Measurements from ENCODE around the gene NRP1.

Gene NRP1

DNA sequence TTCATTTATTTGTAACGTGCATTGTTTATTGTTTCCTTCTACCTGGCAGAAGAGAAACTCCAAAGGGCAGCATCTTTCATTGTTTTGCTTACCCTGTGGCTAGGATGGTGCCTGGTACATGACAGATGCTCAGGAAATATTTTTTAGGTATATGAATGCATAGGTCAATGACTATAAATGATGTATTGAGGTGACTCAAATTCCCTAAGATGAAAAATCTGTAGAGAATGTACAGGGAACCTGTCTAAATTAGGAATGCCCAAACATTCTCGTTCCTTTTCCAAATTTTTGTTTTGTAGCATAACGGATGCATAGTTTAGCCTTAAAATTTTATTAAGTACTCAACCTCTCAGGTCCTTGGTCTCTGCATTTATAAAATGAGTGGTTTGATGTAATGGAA lies 71.6 kb downstream of the NRP1 start:
- no peak overlapping the region for H3K9ac ChIP-seq
- no peaks in the 10 kb centered on the region for H3K79me2 ChIP-seq
- TF ChIP-seq, protein P1, sequence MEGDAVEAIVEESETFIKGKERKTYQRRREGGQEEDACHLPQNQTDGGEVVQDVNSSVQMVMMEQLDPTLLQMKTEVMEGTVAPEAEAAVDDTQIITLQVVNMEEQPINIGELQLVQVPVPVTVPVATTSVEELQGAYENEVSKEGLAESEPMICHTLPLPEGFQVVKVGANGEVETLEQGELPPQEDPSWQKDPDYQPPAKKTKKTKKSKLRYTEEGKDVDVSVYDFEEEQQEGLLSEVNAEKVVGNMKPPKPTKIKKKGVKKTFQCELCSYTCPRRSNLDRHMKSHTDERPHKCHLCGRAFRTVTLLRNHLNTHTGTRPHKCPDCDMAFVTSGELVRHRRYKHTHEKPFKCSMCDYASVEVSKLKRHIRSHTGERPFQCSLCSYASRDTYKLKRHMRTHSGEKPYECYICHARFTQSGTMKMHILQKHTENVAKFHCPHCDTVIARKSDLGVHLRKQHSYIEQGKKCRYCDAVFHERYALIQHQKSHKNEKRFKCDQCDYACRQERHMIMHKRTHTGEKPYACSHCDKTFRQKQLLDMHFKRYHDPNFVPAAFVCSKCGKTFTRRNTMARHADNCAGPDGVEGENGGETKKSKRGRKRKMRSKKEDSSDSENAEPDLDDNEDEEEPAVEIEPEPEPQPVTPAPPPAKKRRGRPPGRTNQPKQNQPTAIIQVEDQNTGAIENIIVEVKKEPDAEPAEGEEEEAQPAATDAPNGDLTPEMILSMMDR (IDR thresholded peaks at IDR 0.05): no peak
- no peaks in the 10 kb centered on the region for H3K27me3 ChIP-seq (ENCODE audit: control insufficient read depth, insufficient read depth, low read length)
- no peak overlapping the region for H3K4me2 ChIP-seq (ENCODE audit: low read length)
- H3K4me3 ChIP-seq (ENCODE audit: low read depth, low read length): no peak overlapping the region
- H2AFZ ChIP-seq: no peak overlapping the region
- no peaks in the 10 kb centered on the region for H3K36me3 ChIP-seq (ENCODE audit: control insufficient read depth, insufficient read depth, low read length)
- no peak overlapping the region for H3K27ac ChIP-seq
- H3K9me3 ChIP-seq (ENCODE audit: control insufficient read depth, low read length): no peaks in the 10 kb centered on the region
- H3K4me1 ChIP-seq: peaks cover 3% of the 10 kb centered on the region

DNA sequence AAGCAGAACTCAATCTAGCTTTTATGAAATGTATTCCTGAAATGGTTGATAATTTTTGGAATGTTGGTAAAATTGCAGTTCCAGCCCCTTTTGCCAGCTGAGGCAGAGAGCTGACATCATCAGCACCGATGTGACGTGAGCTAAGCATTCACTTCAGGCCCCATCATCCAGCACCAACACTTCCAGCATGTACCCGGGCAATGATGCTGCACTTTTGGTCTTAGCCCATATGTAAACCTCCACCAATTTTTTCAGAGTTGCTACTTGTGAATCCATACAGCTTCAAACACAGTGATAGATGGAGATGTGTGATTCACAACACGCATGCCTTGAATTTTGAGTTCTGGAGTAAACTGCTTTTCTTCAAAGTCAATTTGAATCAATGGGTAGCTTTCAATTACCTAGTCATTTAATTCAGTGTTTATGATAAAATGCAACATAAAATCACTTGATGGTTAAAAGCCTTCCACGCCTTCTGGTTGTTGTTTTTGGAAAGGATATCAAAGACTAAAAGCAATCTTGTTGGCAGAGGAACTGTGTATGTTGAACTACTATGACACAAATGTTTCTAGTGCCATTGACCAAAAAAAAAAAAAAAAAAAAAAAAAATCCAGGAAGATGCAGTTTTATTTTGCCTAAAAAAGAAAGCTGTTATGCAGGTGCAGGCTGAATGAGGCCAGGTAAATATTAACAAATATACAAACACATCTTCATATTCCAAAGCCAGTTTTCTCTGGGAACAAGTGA lies 73.9 kb downstream of the NRP1 start:
- no peak overlapping the region for H3K4me3 ChIP-seq (ENCODE audit: low read depth, low read length)
- H3K27ac ChIP-seq: no peak overlapping the region
- peaks cover 3% of the 10 kb centered on the region for H3K4me1 ChIP-seq
- no peak overlapping the region for H3K4me2 ChIP-seq (ENCODE audit: low read length)
- TF ChIP-seq, protein P1 (IDR thresholded peaks at IDR 0.05): no peak
- H2AFZ ChIP-seq: no peak overlapping the region
- H3K36me3 ChIP-seq (ENCODE audit: control insufficient read depth, insufficient read depth, low read length): no peaks in the 10 kb centered on the region
- H3K9me3 ChIP-seq (ENCODE audit: control insufficient read depth, low read length): no peaks in the 10 kb centered on the region
- H3K79me2 ChIP-seq: no peaks in the 10 kb centered on the region
- no peaks in the 10 kb centered on the region for H3K27me3 ChIP-seq (ENCODE audit: control insufficient read depth, insufficient read depth, low read length)
- H3K9ac ChIP-seq: no peak overlapping the region

DNA sequence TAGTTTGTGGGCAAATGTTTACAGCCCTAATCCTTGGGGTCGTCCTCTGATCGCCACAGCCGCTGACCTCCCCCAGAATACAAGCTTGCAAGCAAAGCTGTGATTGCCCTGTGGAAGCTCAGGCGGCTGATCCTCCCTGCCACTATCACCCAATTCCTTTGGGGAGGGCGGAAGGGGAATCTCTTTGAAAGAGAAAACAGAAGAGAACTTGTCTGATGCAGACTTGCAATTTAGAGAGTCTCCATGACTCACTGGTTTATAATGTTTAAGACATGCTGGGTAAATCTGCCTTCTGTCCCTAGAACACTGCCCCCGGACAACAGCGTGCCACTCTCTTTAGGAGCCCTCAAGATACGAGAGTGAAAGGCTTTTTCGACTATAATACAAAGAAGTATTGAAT lies 75.5 kb downstream of the NRP1 start:
- H2AFZ ChIP-seq: no peak overlapping the region
- TF ChIP-seq, protein P1 (IDR thresholded peaks at IDR 0.05): no peak
- no peak overlapping the region for H3K27ac ChIP-seq
- H3K4me3 ChIP-seq (ENCODE audit: low read depth, low read length): no peak overlapping the region
- H3K9me3 ChIP-seq (ENCODE audit: control insufficient read depth, low read length): no peaks in the 10 kb centered on the region
- H3K79me2 ChIP-seq: no peaks in the 10 kb centered on the region
- peaks cover 3% of the 10 kb centered on the region for H3K4me1 ChIP-seq
- no peaks in the 10 kb centered on the region for H3K27me3 ChIP-seq (ENCODE audit: control insufficient read depth, insufficient read depth, low read length)
- no peaks in the 10 kb centered on the region for H3K36me3 ChIP-seq (ENCODE audit: control insufficient read depth, insufficient read depth, low read length)
- no peak overlapping the region for H3K9ac ChIP-seq
- H3K4me2 ChIP-seq (ENCODE audit: low read length): no peak overlapping the region

DNA sequence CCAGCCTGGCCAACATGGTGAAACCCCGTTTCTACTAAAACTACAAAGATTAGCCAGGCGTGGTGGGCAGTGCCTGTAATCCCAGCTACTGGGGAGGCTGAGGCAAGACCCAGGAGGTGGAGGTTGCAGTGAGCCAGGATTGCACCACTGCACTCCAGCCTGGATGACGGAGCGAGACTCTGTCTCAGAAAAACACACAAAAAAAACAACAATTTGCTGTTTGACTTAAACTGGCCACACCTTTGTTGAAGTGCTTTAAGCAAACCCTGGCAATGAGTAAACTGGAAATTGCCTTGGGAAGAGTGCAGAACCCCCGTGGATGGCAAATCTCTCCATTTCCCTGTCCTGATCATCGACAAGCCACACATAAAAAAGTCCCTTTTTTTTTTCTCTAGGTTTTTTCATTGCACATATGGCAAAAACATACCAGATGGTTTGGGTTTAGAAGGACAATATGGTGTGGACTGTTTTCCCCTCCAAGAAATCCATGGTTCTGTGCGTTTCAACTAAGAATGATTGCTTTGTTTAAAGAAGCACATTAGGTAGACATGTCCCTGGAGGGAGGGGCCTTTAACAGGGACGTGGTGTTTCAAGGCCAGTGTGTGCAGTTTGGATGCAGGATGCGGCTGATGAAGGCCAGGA lies 76.9 kb downstream of the NRP1 start:
- H3K36me3 ChIP-seq (ENCODE audit: control insufficient read depth, insufficient read depth, low read length): no peaks in the 10 kb centered on the region
- no peaks in the 10 kb centered on the region for H3K79me2 ChIP-seq
- H3K9me3 ChIP-seq (ENCODE audit: control insufficient read depth, low read length): no peaks in the 10 kb centered on the region
- H3K4me1 ChIP-seq: no peaks in the 10 kb centered on the region
- H2AFZ ChIP-seq: no peak overlapping the region
- no peak overlapping the region for H3K27ac ChIP-seq
- TF ChIP-seq, protein P1 (IDR thresholded peaks at IDR 0.05): no peak
- H3K4me2 ChIP-seq (ENCODE audit: low read length): no peak overlapping the region
- no peak overlapping the region for H3K9ac ChIP-seq
- no peaks in the 10 kb centered on the region for H3K27me3 ChIP-seq (ENCODE audit: control insufficient read depth, insufficient read depth, low read length)
- no peak overlapping the region for H3K4me3 ChIP-seq (ENCODE audit: low read depth, low read length)

All from parathyroid adenoma (tissue), 2 donors.